ENCODE data around the gene TMTC1. TPM values are rescaled to one million over a fixed set of nuclear protein-coding genes. Genes with fewer than 3 reads are reported as not detected.
A peak's percentile ranks its signal among the peaks of the same experiment; 100 is the strongest.

Gene TMTC1
- total and polyA plus RNA-seq, 2 of the 8 experiments (the other 6 are each of a cell fraction or from before 2014, with no cell fraction given): 15.4 to 20.8 TPM

GRCh38 chr12:29710104-29710503, 73.6 kb downstream of the TMTC1 start:
- no peaks in the 10 kb centered on the region for H3K79me2 ChIP-seq (ENCODE audit: control insufficient read depth in 1 of 2, insufficient read depth in 2 of 2, low read length in 2 of 2)
- no peaks in the 10 kb centered on the region; the same call in 1 of the 2 replicates for H3K79me1 ChIP-seq (ENCODE audit: low read depth, low read length)
- H3K56ac ChIP-seq (replicated peaks; ENCODE audit: insufficient read length, low read depth, low read length): no peak overlapping the region
- H4K20me1 ChIP-seq (replicated peaks in 1 of 2; ENCODE audit: control insufficient read depth in 1 of 2, insufficient read depth in 2 of 2, low read length in 2 of 2): no peaks in the 10 kb centered on the region
- no peak overlapping the region for H2AK5ac ChIP-seq (ENCODE audit: low read depth, low read length)
- H2BK15ac ChIP-seq (ENCODE audit: low read length): no peak overlapping the region
- no peak overlapping the region for H2BK5ac ChIP-seq (ENCODE audit: low read depth, low read length)
- H2BK120ac ChIP-seq (replicated peaks; ENCODE audit: low read depth, low read length): no peak overlapping the region
- H3K36me3 ChIP-seq (ENCODE audit: control insufficient read depth in 2 of 4, insufficient read depth in 4 of 4, low read length in 3 of 4): no peaks in the 10 kb centered on the region
- no peak overlapping the region for H2AFZ ChIP-seq (ENCODE audit: low read length)
- H2BK20ac ChIP-seq (ENCODE audit: low read length): no peak overlapping the region
- peaks cover 0 to 3% (median 1%) of the 10 kb centered on the region in 4 experiments; a peak in 3 of 7 replicates for H3K4me1 ChIP-seq (replicated peaks in 1 of 4; ENCODE audit: control insufficient read depth in 3 of 4, insufficient read depth in 4 of 4, low read length in 3 of 4)
- no peak overlapping the region for H3K4ac ChIP-seq (replicated peaks; ENCODE audit: insufficient read length, low read depth, low read length)
- H3K9me3 ChIP-seq (ENCODE audit: insufficient read depth in 2 of 2, low read depth in 1 of 2, low read length in 1 of 2): no peaks in the 10 kb centered on the region
- H3K9ac ChIP-seq (replicated peaks in 1 of 4; ENCODE audit: extremely low read depth in 1 of 4, low read depth in 3 of 4, low read length in 3 of 4): no peak overlapping the region
- no peak overlapping the region for H3K4me3 ChIP-seq (ENCODE audit: extremely low read depth in 1 of 4, insufficient read depth in 2 of 4, low read depth in 3 of 4, low read length in 4 of 4)
- H3K18ac ChIP-seq (ENCODE audit: extremely low read depth, low read length): no peak overlapping the region
- POLR2A ChIA-PET (ENCODE audit: partially characterized antibody): no interaction called here
- H3K23ac ChIP-seq (ENCODE audit: insufficient read length): no peak overlapping the region
- FAIRE-seq (peak; percentile 88), DNase-seq (ENCODE audit: low read depth in 1 of 2, low spot score in 2 of 2) (peak in 1 of 2 experiments; percentile 15)
- no peak overlapping the region for H2BK12ac ChIP-seq (ENCODE audit: low read depth, low read length)
- no peak overlapping the region for H3K14ac ChIP-seq (ENCODE audit: insufficient read length)
- 72% methylated on average over 5 of the region's 5 CpGs; no CpG with 5 or more reads in 1 of the 2 experiments for WGBS, 2 experiments (ENCODE audit: extremely low coverage in 1 of 2, insufficient coverage in 1 of 2, insufficient read length in 1 of 2, insufficient replicate concordance in 2 of 2, low coverage in 1 of 2, low lambda C conversion rate in 2 of 2, missing lambda C conversion rate in 1 of 2)
- CTCF ChIA-PET (ENCODE audit: partially characterized antibody): interaction anchor here (1.0 kb wide), 1 partner anchor 9 kb away, joined by 3 read pairs; no protein-coding TSS in a partner anchor
- no peak overlapping the region for H4K8ac ChIP-seq (ENCODE audit: extremely low read depth, insufficient read depth, low read length)
- no peak overlapping the region for H3K4me2 ChIP-seq (ENCODE audit: insufficient read depth in 1 of 2, low read depth in 2 of 2, low read length in 2 of 2)
- H3K27ac ChIP-seq (ENCODE audit: low read depth, low read length): no peak overlapping the region
- H4K91ac ChIP-seq (replicated peaks; ENCODE audit: insufficient read length, low read length): no peak overlapping the region
- H3K27me3 ChIP-seq (replicated peaks in 1 of 4; ENCODE audit: control insufficient read depth in 3 of 4, extremely low read depth in 1 of 4, insufficient read depth in 3 of 4, low read length in 3 of 4): no peaks in the 10 kb centered on the region
- no peaks in the 10 kb centered on the region for H3K23me2 ChIP-seq (ENCODE audit: low read depth, low read length)
- H4K5ac ChIP-seq (ENCODE audit: insufficient read length, low read depth, low read length): no peak overlapping the region
- TF ChIP-seq ASH2L (IDR thresholded peaks at IDR 0.05; ENCODE audit: low read length) (no peak), TAF7 (optimal IDR thresholded peaks at IDR 0.05; ENCODE audit: borderline replicate concordance, low read depth, low read length) (no peak), CBX5 (IDR thresholded peaks at IDR 0.05; ENCODE audit: low read depth, low read length) (no peak), SUZ12 (IDR thresholded peaks at IDR 0.05; ENCODE audit: low read length) (no peak), RXRA (IDR thresholded peaks at IDR 0.05; ENCODE audit: insufficient read depth, low read depth, low read length) (no peak), BRCA1 (IDR thresholded peaks at IDR 0.05; ENCODE audit: low read depth, low read length) (no peak), RAD21 (IDR thresholded peaks at IDR 0.05 in 1 of 2, conservative IDR thresholded peaks at IDR 0.05 in 1 of 2; ENCODE audit: low read depth in 2 of 2, low read length in 2 of 2) (peak; percentile 5 to 6; a peak in 1 of 4 replicates)
